ENCODE results near the gene CFAP54. TPM values are rescaled to one million over a fixed set of nuclear protein-coding genes. Genes with fewer than 3 reads are reported as not detected.

Gene CFAP54
- total RNA-seq, 4 donors from 2014 or later: 3.0 to 5.4 (median 4.1) TPM

GRCh38 chr12:96752211-96752610 is 262.8 kb downstream of the CFAP54 start:
- intact Hi-C loops (cut with DNase I): no loop called here
- no peaks in the 10 kb centered on the region for H3K4me1 ChIP-seq
- WGBS, 2 donors: 74 to 94% methylated on average over 2 of the region's 2 CpGs
- H3K36me3 ChIP-seq: no peaks in the 10 kb centered on the region
- H3K27me3 ChIP-seq: no peaks in the 10 kb centered on the region
- H3K9me3 ChIP-seq: no peaks in the 10 kb centered on the region
- TF ChIP-seq POLR2A (IDR thresholded peaks at IDR 0.05): no peak
- no peak for TF ChIP-seq CTCF (IDR thresholded peaks at IDR 0.05)
- H3K27ac ChIP-seq: no peak overlapping the region
- DNase-seq: no peak
- no peak overlapping the region for H3K4me3 ChIP-seq (replicated peaks in 1 of 3)

- TF ChIP-seq POLR2A (IDR thresholded peaks at IDR 0.05): no peak
- TF ChIP-seq CTCF (IDR thresholded peaks at IDR 0.05): no peak
- no peaks in the 10 kb centered on the region for H3K9me3 ChIP-seq
- H3K36me3 ChIP-seq: no peaks in the 10 kb centered on the region
- no peak overlapping the region for H3K27ac ChIP-seq
- H3K4me1 ChIP-seq: no peaks in the 10 kb centered on the region
- WGBS, 2 donors: 85 to 86% methylated on average over 3 of the region's 3 CpGs
- H3K27me3 ChIP-seq: no peaks in the 10 kb centered on the region
- intact Hi-C loops (cut with DNase I): no loop called here
- no peak for DNase-seq
- no peak overlapping the region for H3K4me3 ChIP-seq (replicated peaks in 1 of 3)
These were observed 276.9 kb downstream of the CFAP54 start for GRCh38 chr12:96766232-96766631.

GRCh38 chr12:96769400-96769799 is 280.0 kb downstream of the CFAP54 start:
- Histone ChIP-seq H3K9me3 (no peaks in the 10 kb centered on the region), H3K27ac (no peak overlapping the region), H3K36me3 (no peaks in the 10 kb centered on the region), H3K4me1 (no peaks in the 10 kb centered on the region), H3K27me3 (no peaks in the 10 kb centered on the region), H3K4me3 (replicated peaks in 1 of 3) (no peak overlapping the region)
- no peak for DNase-seq
- TF ChIP-seq CTCF (IDR thresholded peaks at IDR 0.05): no peak
- no peak for TF ChIP-seq POLR2A (IDR thresholded peaks at IDR 0.05)
- intact Hi-C loops (cut with DNase I): no loop called here
- 72 to 85% methylated on average over 7 of the region's 7 CpGs for whole genome bisulfite sequencing, 2 donors

- H3K4me3 ChIP-seq (replicated peaks in 1 of 3): no peak overlapping the region
- H3K27ac ChIP-seq: no peak overlapping the region
- WGBS, 2 donors: 61 to 65% methylated on average over 3 of the region's 3 CpGs
- H3K9me3 ChIP-seq: no peaks in the 10 kb centered on the region
- H3K36me3 ChIP-seq: no peaks in the 10 kb centered on the region
- DNase-seq: no peak
- no peak for TF ChIP-seq CTCF (IDR thresholded peaks at IDR 0.05)
- TF ChIP-seq POLR2A (IDR thresholded peaks at IDR 0.05): no peak
- no peaks in the 10 kb centered on the region for H3K27me3 ChIP-seq
- no peaks in the 10 kb centered on the region for H3K4me1 ChIP-seq
- intact Hi-C loops (cut with DNase I): no loop called here
These were observed 281.1 kb downstream of the CFAP54 start for GRCh38 chr12:96770219-96771102.

- no peak overlapping the region for H3K27ac ChIP-seq
- no peaks in the 10 kb centered on the region for H3K9me3 ChIP-seq
- intact Hi-C loops (cut with DNase I): no loop called here
- WGBS, 2 donors: 96 to 100% methylated on average over 2 of the region's 2 CpGs
- H3K4me3 ChIP-seq (replicated peaks in 1 of 3): no peak overlapping the region
- no peaks in the 10 kb centered on the region for H3K36me3 ChIP-seq
- no peak for TF ChIP-seq POLR2A (IDR thresholded peaks at IDR 0.05)
- no peak for TF ChIP-seq CTCF (IDR thresholded peaks at IDR 0.05)
- no peak for DNase-seq
- no peaks in the 10 kb centered on the region for H3K4me1 ChIP-seq
- no peaks in the 10 kb centered on the region for H3K27me3 ChIP-seq
These were observed 283.7 kb downstream of the CFAP54 start for GRCh38 chr12:96773031-96773430.

All from thyroid gland (tissue), 4 donors.